ENCODE results near the gene TENM3.

GRCh38 chr4:182493377-182493776 is 250.2 kb downstream of the TENM3 start:
- TF ChIP-seq GATA3 (IDR thresholded peaks at IDR 0.05; ENCODE audit: low read depth, low read length) (no peak), GATA2 (IDR thresholded peaks at IDR 0.05; ENCODE audit: low read depth, low read length) (no peak)

All from SH-SY5Y (cell line).